ENCODE data around the gene PTPN3.

DNA sequence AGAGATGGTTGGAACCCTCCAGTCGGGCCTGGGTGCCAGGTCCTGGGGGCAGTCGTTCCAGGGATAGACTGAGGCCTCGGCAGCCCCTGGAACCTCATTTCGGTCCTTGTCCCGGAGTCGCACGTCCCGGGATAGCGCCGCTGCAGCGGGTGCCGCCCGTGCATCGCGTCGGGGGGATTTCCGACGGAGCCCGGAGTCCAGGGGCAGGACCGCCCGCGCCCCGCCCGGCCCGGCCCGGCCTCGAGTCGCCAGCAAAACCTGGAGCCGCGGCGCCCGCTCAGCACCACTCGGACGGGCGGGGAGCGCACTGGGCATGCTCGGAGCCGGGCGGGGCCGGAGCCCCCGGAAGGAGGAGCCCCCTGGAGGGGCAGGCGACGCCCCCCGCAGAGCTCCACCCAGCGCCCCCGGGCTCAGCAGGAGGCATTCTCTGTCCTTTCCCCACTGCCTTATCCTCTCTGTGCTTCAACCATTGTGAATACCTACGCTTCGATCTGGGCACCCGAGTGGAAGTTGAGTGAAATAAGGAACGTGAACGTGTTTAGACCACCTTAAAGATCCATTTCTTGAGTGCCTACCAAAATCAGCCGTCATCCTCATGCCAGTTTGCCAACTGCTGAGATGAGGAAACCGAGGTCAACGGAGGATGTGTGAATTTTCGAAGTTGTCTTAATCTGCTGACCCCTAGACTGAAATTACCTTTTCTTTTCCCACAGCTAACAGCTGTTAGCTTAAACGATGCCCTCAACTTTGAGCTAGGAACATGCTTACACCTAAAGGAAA, 1.7 kb upstream of the PTPN3 start:
- TF ChIP-seq CTCF (IDR thresholded peaks at IDR 0.05) (no peak), POLR2A (IDR thresholded peaks at IDR 0.05) (peak in 1 of 4 donors; percentile 49)
